HT1080 (cell line): ENCODE data around the gene CCT5. TPM values are rescaled to one million over a fixed set of nuclear protein-coding genes. Genes with fewer than 3 reads are reported as not detected.

Experiments
- DNase-seq: peaks from one replicate; pipeline ENCODE4 v3.0.0-alpha.2; 2015; ENCODE audit warnings: low read depth
- small RNA-seq: library from RNA; depleted of rRNA; stranded (forward); fragments of <200 nt; gene quantifications from one replicate; pipeline ENCODE3, GENCODE V24; 2014
- total RNA-seq: library from RNA; depleted of rRNA; stranded (reverse); fragments of >200 nt; shearing (Covaris generic); gene quantifications from 2 replicates; pipeline ENCODE4 v1.2.3, GENCODE V29; 2014; rRNA removed

CCT5 gene
- total RNA-seq, 1 experiment from 2014 or later: 1,707 TPM

- DNase-seq: no peak
Observed at GRCh38 chr5:10300246-10300645, 50.2 kb downstream of the CCT5 start.

- no peak for DNase-seq
Observed at GRCh38 chr5:10301266-10301665, 51.2 kb downstream of the CCT5 start.

DNA sequence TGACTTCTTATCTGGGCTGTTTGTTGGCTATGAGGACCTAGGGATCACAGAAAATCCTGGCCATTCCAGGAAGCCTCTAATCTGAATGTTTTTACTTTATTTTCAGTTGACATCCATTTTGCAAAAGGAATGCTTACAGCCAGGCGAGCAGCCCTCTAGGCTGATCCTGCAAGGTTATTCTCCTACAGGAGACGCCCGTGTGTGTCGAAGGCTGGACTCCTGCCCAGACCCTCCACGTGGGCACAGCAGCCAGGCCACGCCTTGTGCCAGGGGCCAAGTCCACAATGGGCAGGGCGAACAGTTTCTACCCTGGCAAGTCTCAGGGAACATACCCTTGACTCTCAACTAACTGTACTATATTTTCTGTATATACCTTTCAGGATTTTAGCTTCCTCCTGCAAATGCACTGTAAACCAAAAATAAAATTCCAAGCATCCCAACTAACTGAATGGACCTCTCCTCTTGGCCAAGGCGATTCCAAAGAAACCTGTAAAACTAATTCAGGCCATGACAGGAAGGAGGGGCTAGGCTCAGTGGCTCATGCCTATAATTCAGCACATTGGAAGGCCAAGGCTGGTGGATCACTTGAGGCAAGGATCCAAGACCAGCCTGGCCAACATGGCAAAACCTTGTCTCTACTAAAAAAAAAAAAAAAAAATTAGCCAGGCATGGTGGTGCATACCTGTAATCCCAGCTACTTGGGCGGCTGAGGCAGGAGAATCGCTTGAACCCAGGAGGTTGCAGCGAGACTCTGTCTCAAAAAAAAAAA, 51.9 kb downstream of the CCT5 start:
- DNase-seq: no peak

GRCh38 chr5:10303201-10303600, 53.1 kb downstream of the CCT5 start:
- no peak for DNase-seq

GRCh38 chr5:10303699-10304170, 53.7 kb downstream of the CCT5 start:
- DNase-seq: no peak

DNA sequence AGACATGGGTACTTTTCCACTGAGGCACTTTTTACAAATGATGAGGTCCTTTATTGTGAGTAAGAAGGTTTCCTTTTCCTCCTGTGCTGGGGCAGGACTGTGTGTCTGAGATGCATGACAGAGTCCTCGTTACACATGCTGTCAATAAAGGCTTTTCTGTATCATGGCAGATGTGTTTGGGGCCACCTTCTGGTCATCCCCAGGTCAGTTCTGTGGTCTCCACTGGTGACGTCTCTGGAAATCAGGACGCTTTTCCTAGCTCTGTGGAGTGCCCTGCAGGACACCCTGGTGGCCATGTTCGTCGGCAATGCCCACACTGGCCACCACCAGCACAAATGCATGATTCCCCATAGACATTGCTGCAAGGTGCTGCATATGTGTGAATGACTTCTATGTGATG, 54.9 kb downstream of the CCT5 start:
- DNase-seq: no peak

GRCh38 chr5:10306114-10306513, 56.0 kb downstream of the CCT5 start:
- no peak for DNase-seq

DNA sequence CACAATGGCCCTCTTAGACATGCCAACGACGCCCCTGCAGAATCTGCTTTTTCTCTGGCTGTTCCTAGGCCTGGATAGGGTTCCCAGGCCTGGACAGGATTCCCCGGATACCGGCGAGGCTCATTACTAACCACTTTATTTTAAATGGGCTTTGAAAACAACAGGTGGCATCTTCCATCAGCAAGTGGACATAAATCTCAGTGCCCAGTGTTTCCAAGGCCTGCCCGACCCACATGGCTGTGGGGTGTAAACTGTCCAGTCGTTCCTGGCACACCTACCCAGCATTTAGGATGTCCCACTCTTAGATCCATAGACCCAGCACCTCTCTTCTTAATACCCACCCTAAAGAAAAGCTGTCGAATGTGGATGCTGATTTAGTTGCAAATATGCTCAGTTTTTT, 56.7 kb downstream of the CCT5 start:
- DNase-seq: no peak

DNA sequence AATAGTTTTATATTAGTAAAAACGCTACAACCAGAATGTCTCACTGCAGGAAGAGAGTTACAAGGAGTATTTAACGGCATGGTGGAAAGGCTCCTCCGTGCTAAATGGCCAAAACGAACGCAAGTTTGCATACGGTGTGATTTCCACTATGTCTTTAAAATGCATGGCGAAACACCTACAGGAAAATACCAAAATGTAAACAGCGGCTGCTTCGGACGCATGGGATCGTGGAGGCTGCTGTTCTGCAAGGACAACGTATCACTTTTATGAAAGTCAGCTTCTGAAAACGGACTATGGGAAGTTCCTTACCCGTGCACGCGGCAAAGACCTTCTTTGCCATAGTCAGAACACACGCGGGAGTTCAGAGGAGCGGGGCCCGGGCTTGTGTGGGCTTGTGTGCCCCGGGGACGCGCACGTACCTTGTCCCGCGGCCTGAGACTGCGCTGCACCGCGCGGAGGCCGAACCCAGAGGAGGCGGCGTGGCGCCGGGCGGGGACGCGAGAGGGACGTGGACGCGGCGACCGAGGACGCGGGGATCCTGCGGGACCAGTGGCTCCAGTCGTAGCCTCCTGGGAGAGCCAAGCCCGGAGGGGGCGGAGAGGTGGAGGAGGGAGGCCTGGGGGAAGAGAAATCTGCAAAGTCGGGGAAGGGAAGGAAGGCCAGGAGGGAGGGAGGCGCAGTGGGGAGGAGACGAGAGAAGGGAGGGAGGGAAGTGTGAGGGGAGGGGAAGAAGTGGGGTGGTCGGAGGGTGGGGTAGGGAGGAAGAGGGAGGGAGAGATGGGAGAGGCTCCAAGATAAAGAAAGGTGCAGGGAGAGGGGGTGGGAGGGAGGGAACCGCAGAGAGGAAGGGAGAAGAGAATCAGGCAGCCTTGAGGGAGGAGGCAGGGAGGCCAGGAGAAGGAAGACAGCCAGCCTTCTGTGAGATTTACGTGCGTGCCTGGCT, 57.4 kb downstream of the CCT5 start, which contains the start of gene CMBL:
TSS of gene CMBL (minus strand) at position 697 of the 943 bp plus-strand sequence. CDS start 17,140 bp downstream, outside the sequence.
- peak; percentile 78 for DNase-seq

DNA sequence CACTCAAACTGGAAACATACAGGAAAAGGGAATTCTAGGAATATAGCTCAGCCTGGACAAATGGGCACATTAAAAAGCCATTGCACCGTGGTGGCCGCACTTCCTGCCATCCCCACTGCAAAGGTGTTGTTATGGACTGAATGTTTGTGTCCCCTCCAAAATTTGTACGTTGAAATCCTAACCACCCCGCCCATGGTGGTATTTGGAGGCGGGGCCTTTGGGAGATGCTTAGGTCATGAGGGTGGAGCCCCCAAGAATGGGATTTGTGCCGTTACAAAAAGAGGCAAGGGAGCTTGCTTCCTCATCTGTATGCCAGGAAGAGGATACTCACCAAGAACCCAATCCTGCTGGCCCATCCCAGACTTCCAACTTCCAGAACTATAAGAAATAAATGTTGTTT, 58.8 kb downstream of the CCT5 start:
- DNase-seq: no peak

GRCh38 chr5:10310066-10310779, 60.1 kb downstream of the CCT5 start:
- DNase-seq: peak; percentile 90

DNA sequence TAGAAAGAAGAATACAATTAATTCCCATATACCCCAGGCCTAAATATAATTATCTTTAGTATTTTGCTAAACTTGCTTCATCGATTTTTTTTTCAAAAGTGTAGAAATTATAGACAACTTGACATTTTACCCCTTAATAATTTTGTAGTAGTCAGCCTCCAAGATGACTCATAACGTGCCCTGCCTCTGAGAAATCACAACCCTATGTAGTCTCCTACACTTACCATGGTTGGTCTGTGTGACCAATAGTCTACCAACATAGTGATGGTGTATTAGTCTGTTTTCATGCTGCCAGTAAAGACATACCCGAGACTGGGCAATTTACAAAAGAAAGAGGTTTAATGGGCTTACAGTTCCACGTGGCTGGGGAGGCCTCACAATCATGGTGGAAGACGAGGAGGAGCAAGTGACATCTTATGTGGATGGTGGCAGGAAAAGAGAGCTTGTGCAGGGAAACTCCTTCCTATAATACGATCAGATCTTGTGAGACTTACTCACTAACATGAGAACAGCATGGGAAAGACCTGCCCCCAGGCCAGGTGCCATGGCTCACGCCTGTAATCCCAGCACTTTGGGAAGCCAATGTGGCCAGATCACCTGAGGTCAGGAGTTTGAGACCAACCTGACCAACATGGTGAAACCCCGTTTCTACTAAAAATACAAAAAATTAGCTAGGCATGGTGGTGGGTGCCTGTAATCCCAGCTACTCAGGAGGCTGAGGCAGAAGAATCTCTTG, 60.9 kb downstream of the CCT5 start:
- peak; percentile 63 for DNase-seq

GRCh38 chr5:10311595-10312425, 61.7 kb downstream of the CCT5 start:
- no peak for DNase-seq

GRCh38 chr5:10315201-10315600, 65.1 kb downstream of the CCT5 start:
- no peak for DNase-seq

Small RNA genes within 50 kb of the gene (small RNA-seq; reads per million reads assigned to genes)
- gene RF00019: not detected

Other genes starting within 250 kb of the CCT5 start
- 22.7 and 29.1 TPM in 2 replicates for gene ATPSCKMT, start 392 bp upstream of the CCT5 start, total RNA-seq
- 18.6 and 19.9 TPM in 2 replicates for gene CMBL, start 57.6 kb downstream of the CCT5 start, total RNA-seq
- 48.5 and 77.6 TPM in 2 replicates for gene MARCHF6, start 103.4 kb downstream of the CCT5 start, total RNA-seq
- 0.40 TPM in 1 of 2 replicates, not detected in the other for gene ROPN1L, start 191.6 kb downstream of the CCT5 start, total RNA-seq